ENCODE measurements around the gene CELF4. TPM values are rescaled to one million over a fixed set of nuclear protein-coding genes. Genes with fewer than 3 reads are reported as not detected.

CELF4 gene
- total RNA-seq, 2 donors from 2014 or later: 1.4 TPM; not detected in 1

- intact Hi-C loops (cut with DNase I): no loop called here
- Histone ChIP-seq H3K9ac (ENCODE audit: low read depth in 2 of 2, low read length in 2 of 2) (no peak overlapping the region), H3K36me3 (no peaks in the 10 kb centered on the region), H3K4me1 (no peaks in the 10 kb centered on the region), H3K27ac (no peak overlapping the region), H3K4me3 (no peak overlapping the region), H3K9me3 (no peaks in the 10 kb centered on the region), H3K27me3 (no peaks in the 10 kb centered on the region)
- no peak for TF ChIP-seq CTCF (IDR thresholded peaks at IDR 0.05)
- DNase-seq: no peak
Observed at GRCh38 chr18:37460604-37461003, 105.0 kb downstream of the CELF4 start.

- Histone ChIP-seq H3K27ac (no peak overlapping the region), H3K9me3 (no peaks in the 10 kb centered on the region), H3K4me1 (no peaks in the 10 kb centered on the region), H3K9ac (ENCODE audit: low read depth in 2 of 2, low read length in 2 of 2) (no peak overlapping the region), H3K36me3 (no peaks in the 10 kb centered on the region), H3K27me3 (no peaks in the 10 kb centered on the region), H3K4me3 (no peak overlapping the region)
- DNase-seq: no peak
- intact Hi-C loops (cut with DNase I): no loop called here
- TF ChIP-seq CTCF (IDR thresholded peaks at IDR 0.05): no peak
Observed at GRCh38 chr18:37458697-37459096, 106.9 kb downstream of the CELF4 start.

GRCh38 chr18:37457753-37458152 lies 107.8 kb downstream of the CELF4 start:
- TF ChIP-seq CTCF (IDR thresholded peaks at IDR 0.05): no peak
- intact Hi-C loops (cut with DNase I): no loop called here

GRCh38 chr18:37457341-37457740 lies 108.3 kb downstream of the CELF4 start:
- no peak for TF ChIP-seq CTCF (IDR thresholded peaks at IDR 0.05)
- Histone ChIP-seq H3K9ac (ENCODE audit: low read depth in 2 of 2, low read length in 2 of 2) (no peak overlapping the region), H3K4me1 (no peaks in the 10 kb centered on the region), H3K27me3 (no peaks in the 10 kb centered on the region), H3K36me3 (no peaks in the 10 kb centered on the region), H3K27ac (no peak overlapping the region), H3K4me3 (no peak overlapping the region), H3K9me3 (no peaks in the 10 kb centered on the region)
- DNase-seq: no peak
- intact Hi-C loops (cut with DNase I): no loop called here

More at GRCh38 chr18:37457753-37458152, 107.8 kb downstream of the CELF4 start:
- Histone ChIP-seq H3K27me3 (no peaks in the 10 kb centered on the region), H3K9me3 (no peaks in the 10 kb centered on the region), H3K4me3 (no peak overlapping the region), H3K4me1 (no peaks in the 10 kb centered on the region), H3K27ac (no peak overlapping the region), H3K9ac (ENCODE audit: low read depth in 2 of 2, low read length in 2 of 2) (no peak overlapping the region), H3K36me3 (no peaks in the 10 kb centered on the region)
- no peak for DNase-seq

DNA sequence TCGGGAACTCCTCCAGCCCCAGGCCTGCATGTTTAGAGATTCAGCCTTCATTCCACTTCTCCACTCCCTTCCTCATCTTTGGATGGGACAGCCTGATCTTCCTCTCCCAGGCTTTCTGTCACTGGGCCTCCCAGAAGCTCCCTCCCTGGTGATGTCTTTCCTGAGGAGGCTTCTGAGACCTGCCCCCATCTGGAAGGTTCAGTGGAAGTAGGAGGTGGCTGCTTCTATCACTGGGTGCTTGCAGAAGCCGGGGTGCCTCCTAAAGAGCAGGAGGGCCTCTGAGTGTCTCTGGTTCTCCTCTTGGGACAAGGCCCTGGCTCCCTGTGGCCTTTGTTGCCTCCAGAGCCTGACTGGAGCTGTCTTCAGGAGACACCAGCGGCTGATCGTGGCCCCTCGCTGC lies 108.7 kb downstream of the CELF4 start:
- TF ChIP-seq CTCF (IDR thresholded peaks at IDR 0.05): no peak
- DNase-seq: no peak
- H3K27ac ChIP-seq: no peak overlapping the region
- H3K4me3 ChIP-seq: no peak overlapping the region
- H3K4me1 ChIP-seq: no peaks in the 10 kb centered on the region
- no peaks in the 10 kb centered on the region for H3K27me3 ChIP-seq
- no peak overlapping the region for H3K9ac ChIP-seq (ENCODE audit: low read depth in 2 of 2, low read length in 2 of 2)
- H3K9me3 ChIP-seq: no peaks in the 10 kb centered on the region
- H3K36me3 ChIP-seq: no peaks in the 10 kb centered on the region
- intact Hi-C loops (cut with DNase I): no loop called here

DNA sequence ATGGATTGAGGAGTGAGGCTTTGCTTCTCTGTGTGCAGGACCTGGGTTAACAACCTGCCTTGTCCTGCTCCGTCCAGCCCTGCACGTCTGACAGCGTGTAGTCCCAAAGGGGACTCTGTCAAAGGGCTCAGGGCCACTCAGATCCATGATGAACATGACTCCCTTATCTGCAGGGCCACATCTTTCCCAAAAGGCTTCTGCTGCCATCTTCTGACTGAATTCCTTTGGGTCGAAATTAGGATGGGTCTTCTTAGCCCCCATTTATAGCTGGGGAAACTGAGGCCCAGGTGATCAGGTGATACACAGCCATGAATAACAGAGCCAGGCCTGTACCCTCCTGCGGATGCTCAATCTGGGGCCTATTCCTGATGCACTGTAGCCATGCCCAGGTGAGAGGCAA lies 109.2 kb downstream of the CELF4 start:
- no peak overlapping the region for H3K4me3 ChIP-seq
- DNase-seq: no peak
- H3K9ac ChIP-seq (ENCODE audit: low read depth in 2 of 2, low read length in 2 of 2): no peak overlapping the region
- TF ChIP-seq CTCF (IDR thresholded peaks at IDR 0.05): no peak
- H3K9me3 ChIP-seq: no peaks in the 10 kb centered on the region
- no peaks in the 10 kb centered on the region for H3K36me3 ChIP-seq
- no peak overlapping the region for H3K27ac ChIP-seq
- intact Hi-C loops (cut with DNase I): no loop called here
- H3K27me3 ChIP-seq: no peaks in the 10 kb centered on the region
- no peaks in the 10 kb centered on the region for H3K4me1 ChIP-seq

Data from colonic mucosa (tissue), 4 donors.